ENCODE results near the gene UPP2.

Gene UPP2

DNA sequence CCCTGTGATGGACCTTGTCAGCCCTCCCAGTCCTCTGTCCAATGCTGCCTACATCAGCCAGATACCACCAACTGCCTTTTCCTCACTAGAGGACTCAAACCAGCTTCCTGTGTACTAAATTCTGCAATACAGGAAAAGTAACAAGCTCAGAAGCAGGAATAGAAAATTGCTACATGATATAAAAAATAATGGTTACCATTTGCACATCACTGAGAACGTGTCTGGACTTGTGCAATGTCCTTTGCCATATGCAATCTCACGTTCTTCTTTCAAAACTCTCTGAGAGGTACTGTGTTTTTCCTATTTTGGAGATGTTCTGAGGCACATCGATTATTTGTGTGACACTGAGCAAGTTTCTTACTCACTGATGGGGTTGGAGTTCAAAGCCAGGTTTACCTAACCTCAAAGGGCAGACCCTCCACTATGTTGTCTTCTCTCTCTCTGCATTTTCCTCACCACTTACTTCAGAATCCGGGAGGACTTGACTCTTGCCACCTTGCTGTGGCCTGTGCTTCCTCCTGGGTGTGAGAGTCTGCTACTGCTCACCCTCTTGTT, 12.1 kb downstream of the UPP2 start:
- no peak for DNase-seq

- no peak for DNase-seq
Observed at GRCh38 chr2:158114516-158114915, 12.8 kb downstream of the UPP2 start.

GRCh38 chr2:158115202-158115767, 13.6 kb downstream of the UPP2 start:
- no peak for DNase-seq

GRCh38 chr2:158116936-158117335, 15.3 kb downstream of the UPP2 start:
- no peak for DNase-seq

- DNase-seq = no peak
Observed at GRCh38 chr2:158120102-158120501, 18.4 kb downstream of the UPP2 start.

DNA sequence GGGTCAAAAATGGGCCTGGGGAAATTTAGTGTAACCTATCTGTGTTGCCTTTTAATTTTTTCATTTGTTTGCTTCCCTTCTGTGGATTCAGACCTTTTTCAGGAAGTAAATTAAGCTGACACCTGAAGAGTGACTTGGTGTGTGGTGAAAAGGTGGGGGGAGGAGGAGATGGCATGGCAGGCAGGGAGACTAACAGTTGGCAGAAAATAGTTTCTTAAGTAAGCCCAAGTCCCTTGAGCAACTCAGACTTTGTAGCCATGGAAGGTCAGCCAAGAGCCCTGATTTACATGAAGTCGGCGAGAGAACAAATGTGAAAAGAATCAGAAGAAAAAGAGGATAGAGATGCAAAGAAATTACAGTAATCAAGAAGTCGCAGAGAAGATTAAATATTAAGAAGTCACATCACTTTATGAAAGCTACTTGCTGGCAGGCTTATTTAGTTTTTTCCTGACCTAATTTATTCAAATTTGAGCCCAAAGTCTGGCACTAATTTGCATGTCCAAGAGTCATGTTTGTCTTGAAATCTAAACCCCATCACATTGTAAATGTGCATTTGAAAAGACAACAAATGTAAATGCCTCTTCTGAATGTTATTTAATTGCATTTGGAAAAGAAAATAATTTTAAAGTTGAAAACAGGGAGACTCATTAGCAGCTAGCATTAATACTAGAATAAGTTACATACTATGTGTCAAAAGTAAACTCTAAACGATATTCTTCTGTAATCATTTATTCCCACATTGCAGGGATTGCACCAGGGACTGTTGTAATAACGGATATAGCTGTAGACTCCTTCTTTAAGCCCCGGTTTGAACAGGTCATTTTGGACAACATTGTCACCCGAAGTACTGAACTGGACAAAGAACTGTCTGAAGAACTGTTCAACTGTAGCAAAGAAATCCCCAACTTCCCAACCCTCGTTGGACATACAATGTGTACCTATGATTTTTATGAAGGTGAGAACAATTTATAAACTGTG, 19.3 kb downstream of the UPP2 start:
- no peak for DNase-seq

GRCh38 chr2:158124896-158125295, 23.2 kb downstream of the UPP2 start:
- DNase-seq = no peak

DNA sequence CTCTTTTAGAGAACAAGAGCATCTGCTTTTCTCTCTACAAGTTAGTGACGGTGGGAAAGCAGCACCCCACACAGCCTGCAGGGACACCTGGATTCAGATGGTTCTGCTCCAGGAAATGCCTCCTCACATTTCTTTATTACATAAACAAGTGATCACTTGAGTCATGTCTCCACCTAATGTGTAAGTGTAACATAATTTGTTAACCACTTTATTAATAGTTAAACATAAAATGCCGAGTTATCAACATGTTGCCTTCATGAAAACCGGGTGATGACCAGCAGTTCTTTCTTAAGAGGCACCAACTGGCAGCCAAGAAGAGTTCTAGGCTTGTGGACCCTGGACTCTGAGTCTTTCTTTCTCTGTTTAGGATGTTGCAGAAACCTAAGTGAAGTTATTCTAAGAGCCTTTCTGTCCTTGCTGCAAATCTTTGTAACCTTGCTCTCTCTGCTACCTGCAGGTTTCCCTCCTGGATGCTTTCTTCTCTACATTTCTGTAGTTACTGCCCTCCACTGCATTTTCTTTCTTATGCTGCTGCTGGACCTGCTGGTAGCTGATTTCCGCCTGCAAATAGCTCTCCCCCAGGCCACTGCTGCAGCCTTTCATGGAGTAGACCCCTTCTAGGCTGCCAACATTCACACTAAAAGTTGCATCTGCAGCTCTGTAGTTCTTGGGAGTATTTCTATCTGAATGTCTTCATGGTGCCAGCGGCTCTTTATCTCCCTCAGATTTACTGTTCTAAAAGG, 24.3 kb downstream of the UPP2 start:
- no peak for DNase-seq

GRCh38 chr2:158127380-158127804, 25.7 kb downstream of the UPP2 start:
- no peak for DNase-seq

DNA sequence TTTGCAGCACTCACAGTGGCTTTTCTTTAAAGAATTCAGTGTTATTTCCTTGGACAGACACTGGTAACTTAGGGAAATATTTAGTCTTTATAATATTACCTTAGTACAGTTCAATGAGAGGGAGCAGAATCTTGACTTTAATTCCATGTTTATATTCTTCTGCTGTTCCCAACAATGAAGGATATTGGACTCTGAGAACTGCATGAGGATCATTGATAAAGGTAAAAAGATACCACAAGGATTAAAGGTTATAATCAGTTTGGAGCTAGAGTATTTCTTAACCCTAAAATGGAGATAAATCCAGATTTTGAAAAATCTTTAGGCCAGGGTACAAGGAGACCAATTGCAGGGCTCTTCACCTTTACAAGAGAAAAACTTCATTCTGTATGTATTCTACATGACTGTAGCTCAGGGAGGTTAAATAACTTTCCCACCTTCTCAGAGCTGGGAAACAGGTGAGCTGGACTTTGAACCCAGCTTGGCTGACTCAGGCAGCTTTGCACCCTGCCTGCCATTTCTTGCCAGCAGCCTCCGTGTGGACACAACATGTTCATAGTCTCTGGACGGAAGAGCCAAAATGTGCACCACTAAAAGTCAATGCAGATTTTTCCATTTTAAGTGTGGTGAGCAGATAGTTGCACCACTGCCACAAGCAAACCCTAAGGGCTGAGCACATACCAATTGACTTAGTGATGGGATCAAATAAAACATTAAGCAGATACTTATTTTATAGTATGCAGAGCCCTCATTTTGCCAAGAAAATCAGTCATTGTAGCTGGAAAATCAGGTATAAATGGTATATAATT, 26.7 kb downstream of the UPP2 start:
- DNase-seq = no peak

DNA sequence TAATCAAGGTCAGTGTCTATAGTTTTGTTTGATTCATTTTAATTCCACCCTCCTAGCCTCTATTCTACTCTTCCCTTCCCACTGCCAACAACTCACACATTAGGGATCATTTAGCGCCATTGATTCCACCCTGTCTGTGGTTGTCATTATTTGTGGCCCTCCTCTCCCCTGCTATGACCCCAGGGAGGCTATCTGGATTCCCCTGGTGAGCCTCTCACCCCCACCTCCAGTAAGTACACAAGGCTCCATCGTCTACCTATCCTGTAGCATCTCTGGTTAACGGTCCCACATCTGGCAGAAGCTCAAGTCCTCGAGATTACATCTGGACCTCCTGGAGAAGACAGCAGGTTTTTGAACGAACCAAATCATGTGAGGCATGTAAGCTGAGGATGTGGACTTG, 27.4 kb downstream of the UPP2 start:
- no peak for DNase-seq

DNA sequence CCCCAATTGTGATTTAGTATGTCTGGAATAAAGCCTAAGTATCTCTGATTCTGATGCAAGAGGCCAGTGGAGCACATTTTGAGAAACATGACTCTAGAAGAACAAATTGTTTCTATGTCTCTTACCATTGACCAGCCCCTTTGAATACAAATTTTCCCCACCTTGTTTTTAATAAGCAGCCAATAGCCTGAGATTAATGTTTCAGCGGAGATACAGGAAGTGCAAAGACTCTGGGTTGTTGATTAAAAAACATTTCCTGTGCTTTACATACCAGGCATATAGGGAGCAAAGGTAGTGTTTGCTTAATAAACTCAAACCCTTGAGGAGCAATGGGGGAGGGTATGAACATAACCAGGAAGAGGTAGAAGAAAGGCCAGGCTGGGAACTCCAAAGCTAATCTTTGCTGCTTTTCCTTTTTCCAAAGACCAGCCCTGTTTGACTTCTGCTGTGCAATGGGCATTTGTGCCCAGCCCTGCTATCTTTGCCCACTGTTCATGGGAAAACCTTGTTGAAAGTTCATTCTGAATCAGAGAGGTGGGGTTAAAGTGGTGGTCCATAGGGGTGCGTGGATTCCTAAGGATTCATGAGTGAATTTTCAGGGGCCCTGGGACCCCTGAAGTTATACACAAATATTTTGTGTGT, 29.3 kb downstream of the UPP2 start:
- no peak for DNase-seq

GRCh38 chr2:158131483-158131912, 29.8 kb downstream of the UPP2 start:
- DNase-seq = no peak

- DNase-seq = no peak
Observed at GRCh38 chr2:158131919-158132566, 30.4 kb downstream of the UPP2 start.

GRCh38 chr2:158134055-158134454, 32.4 kb downstream of the UPP2 start:
- no peak for DNase-seq

DNA sequence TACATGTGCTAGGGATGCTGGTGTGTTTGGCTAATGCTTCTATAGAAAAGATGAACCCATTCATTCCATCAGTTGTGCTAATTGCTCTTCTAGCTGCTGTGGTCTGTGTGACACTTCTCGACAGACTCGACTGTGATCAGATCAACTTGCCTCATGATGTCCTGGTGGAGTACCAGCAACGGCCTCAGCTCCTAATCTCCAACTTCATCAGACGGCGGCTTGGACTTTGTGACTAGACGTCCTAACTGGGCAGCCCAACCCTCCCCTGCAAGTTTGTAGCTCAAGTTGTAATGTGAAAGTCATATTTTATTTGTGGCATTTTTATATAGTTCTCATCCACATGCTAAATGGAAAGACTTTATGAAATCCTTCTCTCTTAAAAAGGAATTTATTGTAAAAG, 33.0 kb downstream of the UPP2 start:
- DNase-seq = no peak

GRCh38 chr2:158135096-158135495, 33.4 kb downstream of the UPP2 start:
- DNase-seq = no peak

DNA sequence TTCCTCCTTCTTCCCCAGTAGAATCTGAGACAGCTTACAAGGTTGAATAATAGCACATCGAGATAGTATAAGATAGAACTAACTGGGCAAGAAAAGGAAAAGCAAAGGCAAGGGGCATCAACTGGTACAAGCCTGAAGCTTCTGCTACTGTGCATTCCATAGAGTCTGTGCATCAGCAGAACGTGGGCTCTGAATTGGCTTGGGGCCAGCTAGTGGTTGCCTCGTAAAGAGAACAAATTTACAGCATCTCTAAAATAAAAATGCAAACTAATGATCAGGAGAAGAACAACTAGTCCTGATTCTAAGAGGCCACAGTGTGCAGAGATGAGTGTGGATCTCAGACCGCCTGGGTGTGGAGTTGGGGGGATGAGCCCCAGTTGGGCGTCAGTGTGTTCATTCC, 36.6 kb downstream of the UPP2 start:
- no peak for DNase-seq

DNA sequence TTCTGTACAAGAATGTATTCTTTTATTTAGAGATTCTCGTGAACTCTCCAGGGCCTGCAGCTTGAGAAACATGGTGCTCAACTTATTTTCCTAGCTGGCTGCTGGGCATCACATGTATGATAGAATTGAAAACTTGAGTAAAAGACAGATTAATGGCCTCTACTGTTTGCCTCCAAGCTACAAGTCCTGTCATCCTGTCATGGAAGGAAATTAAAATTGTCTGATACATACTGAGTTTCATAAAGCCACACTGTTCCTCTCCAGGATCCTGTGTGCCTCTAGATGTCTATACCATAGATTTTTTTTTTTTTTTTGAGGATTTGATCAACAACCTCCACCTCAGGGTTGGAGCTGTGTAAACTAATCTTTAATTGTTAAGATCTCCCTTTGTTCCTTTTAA, 38.5 kb downstream of the UPP2 start:
- no peak for DNase-seq

DNA sequence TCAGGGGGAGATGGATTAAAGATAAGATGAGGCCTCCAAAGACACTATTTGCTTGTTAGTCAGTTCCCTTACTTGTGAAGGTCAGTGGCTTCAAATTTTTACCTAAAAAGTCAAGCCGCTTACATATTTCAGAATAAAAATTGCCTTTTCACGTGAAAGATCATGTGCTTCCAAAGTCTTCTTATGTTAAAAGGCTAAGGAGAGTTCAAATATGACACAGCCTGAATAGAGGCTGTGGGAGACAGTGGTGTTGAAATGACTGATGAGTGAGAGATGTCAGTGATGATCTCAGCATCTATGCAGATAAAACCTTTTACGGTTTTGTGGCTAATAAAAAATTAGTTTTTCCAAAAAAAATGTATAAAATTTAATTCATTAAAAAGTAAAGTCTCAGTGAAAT, 40.5 kb downstream of the UPP2 start:
- no peak for DNase-seq

- DNase-seq = no peak
Observed at GRCh38 chr2:158142568-158143332, 41.1 kb downstream of the UPP2 start.
